Hematopoietic multipotent progenitor cell treated with erythropoietin and hydrocortisone succinate and interleukin-3 and kit ligand, for 4 days (in vitro differentiated cells): ENCODE measurements around the gene GRM2.
A peak's percentile ranks its signal among the peaks of the same experiment; 100 is the strongest.

Experiments used
- DNase-seq: peaks from one replicate; pipeline ENCODE4 v3.0.0-alpha.2; 2015

GRM2 gene

GRCh38 chr3:51706021-51706485, 815 bp upstream of the GRM2 start:
- no peak for DNase-seq

- no peak for DNase-seq
These were observed 1.5 kb downstream of the GRM2 start for GRCh38 chr3:51708216-51708845.

DNA sequence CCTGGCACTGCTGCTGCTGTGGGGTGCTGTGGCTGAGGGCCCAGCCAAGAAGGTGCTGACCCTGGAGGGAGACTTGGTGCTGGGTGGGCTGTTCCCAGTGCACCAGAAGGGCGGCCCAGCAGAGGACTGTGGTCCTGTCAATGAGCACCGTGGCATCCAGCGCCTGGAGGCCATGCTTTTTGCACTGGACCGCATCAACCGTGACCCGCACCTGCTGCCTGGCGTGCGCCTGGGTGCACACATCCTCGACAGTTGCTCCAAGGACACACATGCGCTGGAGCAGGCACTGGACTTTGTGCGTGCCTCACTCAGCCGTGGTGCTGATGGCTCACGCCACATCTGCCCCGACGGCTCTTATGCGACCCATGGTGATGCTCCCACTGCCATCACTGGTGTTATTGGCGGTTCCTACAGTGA, 2.1 kb downstream of the GRM2 start:
- DNase-seq, result no peak

DNA sequence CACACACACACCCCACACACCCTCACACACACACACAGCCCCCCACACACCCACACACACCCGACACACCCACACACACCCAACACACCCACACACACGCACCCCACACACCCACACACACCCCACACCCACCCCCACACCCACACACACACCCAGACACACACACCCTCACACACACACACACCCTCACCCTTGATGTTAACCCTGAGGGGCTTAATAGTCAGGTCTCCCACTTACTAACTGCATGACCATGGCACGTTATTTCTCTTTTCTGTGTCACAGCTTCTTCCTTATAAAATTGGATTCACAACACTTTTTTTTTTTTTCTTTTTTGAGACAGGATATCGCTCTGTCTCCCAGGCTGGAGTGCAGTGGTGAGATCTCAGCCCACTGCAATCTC, 2.8 kb downstream of the GRM2 start:
- no peak for DNase-seq

GRCh38 chr3:51710631-51711351, 3.9 kb downstream of the GRM2 start:
- peak; percentile 47 for DNase-seq

DNA sequence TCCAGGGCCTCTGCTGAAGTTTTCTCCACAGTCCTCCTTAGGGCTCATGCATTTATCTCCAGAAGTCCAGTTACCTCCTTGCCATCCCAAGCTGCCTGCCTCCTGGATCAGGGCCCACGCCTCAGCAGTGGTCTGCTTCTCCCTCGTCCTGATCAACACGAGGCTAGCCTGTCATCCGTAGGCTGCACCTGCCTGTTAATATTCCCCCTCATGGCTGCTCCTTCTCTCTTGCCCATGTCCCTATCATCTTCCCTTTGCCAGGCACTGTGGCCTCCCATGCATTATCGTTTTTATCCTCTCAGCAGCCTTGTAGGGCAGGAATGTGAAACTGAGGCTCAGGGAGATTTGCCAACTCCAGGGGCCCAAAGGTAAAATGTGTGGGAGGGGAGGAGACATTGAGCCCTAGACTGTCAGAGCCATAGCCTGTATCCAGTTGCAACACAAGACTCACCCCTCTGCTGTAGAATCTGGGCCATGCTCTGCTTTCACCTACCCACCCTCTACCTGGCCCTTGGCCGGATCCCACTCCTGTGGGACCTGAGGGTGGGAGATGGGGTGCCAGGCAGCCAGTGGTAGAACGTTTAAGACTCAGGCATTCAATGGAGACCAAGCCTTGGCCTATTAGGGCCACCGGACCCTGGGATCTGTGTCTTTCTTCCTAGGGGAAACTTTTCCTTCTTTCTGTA, 4.6 kb downstream of the GRM2 start:
- no peak for DNase-seq

- no peak for DNase-seq
These were observed 5.2 kb downstream of the GRM2 start for GRCh38 chr3:51712038-51712420.

GRCh38 chr3:51712511-51712931, 5.7 kb downstream of the GRM2 start:
- DNase-seq, result no peak

- no peak for DNase-seq
These were observed 6.1 kb downstream of the GRM2 start for GRCh38 chr3:51712963-51713362.

DNA sequence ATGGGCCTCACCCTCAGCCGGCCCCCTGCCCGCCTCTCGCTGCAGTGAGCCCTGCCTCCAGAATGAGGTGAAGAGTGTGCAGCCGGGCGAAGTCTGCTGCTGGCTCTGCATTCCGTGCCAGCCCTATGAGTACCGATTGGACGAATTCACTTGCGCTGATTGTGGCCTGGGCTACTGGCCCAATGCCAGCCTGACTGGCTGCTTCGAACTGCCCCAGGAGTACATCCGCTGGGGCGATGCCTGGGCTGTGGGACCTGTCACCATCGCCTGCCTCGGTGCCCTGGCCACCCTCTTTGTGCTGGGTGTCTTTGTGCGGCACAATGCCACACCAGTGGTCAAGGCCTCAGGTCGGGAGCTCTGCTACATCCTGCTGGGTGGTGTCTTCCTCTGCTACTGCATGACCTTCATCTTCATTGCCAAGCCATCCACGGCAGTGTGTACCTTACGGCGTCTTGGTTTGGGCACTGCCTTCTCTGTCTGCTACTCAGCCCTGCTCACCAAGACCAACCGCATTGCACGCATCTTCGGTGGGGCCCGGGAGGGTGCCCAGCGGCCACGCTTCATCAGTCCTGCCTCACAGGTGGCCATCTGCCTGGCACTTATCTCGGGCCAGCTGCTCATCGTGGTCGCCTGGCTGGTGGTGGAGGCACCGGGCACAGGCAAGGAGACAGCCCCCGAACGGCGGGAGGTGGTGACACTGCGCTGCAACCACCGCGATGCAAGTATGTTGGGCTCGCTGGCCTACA, 8.5 kb downstream of the GRM2 start:
- DNase-seq, result no peak

- DNase-seq, result no peak
These were observed 9.1 kb downstream of the GRM2 start for GRCh38 chr3:51715977-51716294.

DNA sequence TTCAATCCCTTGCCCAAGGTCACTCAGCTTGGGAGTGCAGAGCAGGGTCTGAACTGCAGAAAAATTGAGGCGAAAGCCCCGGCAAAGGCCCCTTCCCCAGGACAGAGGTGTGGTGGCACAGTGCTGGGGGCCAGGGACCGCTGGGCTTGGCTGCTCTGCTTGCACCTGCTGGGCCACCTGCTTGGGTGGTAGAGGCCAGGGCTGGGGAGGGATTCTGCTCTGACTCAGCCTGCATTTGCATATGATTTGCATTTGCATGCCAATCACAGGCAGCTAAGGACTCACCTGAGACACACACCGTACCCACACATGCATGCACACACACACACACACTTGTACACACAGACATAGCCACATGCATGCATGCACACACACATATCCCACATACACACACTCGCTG, 9.9 kb downstream of the GRM2 start:
- no peak for DNase-seq

GRCh38 chr3:51717446-51717845, 10.6 kb downstream of the GRM2 start:
- no peak for DNase-seq

DNA sequence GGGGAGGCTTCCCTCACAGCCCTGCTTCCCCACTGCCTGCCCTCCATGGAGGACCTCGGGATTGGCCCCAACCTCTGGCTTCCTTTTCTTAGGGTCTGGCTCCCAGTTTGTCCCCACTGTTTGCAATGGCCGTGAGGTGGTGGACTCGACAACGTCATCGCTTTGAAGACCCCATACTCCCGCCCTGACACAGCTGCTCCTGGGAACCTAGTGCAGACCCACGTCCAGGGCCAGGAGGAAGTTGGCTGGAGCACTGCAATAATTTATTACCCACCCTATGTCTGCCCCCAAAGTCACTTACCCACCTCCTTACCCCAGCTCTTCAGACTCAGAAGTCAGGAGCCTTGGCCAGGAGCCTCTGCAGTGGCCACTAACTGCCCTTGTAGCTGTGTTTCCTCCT, 11.1 kb downstream of the GRM2 start:
- no peak for DNase-seq

DNA sequence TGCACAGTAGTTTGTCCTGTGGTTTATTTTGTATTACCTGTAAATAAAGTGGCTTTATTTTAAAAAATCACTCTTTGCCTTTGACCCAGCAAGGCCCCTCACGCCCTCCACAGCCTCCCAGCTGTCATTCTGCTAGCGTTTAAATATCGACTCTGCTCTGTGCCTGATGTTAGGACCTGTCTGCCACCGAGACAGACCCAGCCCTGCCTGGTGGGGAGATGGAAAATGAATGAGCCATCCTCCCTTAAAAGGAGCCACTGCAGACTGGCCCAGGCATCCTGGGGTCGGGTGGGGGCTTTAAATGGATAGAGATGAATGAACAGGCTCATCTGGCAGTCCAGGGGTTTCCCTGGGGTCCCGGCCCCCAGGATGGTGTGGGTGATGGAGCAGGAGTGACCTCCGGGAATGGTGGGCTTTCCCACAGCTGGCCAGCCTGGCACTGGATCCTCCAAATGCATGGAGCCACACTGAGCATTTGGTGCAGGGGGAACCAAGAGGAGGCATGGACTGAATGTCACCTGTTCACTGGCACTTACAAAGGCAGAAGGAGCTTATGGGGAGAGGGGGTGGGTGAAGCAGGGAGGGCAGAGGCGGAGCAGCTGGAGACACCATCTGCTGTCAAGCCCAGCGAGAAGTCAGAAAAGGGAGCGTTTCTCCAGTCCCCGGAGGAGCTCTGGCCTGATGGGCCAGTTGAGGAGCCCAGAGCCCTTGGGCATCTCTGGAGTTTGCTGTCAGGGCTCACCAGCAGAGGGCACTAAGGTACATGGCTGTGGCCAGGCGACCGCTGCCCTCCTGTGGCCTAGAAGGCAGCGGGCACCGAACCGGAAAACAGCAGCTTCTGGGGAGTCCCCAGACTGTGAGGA, 11.9 kb downstream of the GRM2 start:
- DNase-seq, result peak; percentile 90

GRCh38 chr3:51719410-51720025, 12.7 kb downstream of the GRM2 start:
- peak; percentile 25 for DNase-seq

- no peak for DNase-seq
These were observed 13.6 kb downstream of the GRM2 start for GRCh38 chr3:51720292-51721061.

DNA sequence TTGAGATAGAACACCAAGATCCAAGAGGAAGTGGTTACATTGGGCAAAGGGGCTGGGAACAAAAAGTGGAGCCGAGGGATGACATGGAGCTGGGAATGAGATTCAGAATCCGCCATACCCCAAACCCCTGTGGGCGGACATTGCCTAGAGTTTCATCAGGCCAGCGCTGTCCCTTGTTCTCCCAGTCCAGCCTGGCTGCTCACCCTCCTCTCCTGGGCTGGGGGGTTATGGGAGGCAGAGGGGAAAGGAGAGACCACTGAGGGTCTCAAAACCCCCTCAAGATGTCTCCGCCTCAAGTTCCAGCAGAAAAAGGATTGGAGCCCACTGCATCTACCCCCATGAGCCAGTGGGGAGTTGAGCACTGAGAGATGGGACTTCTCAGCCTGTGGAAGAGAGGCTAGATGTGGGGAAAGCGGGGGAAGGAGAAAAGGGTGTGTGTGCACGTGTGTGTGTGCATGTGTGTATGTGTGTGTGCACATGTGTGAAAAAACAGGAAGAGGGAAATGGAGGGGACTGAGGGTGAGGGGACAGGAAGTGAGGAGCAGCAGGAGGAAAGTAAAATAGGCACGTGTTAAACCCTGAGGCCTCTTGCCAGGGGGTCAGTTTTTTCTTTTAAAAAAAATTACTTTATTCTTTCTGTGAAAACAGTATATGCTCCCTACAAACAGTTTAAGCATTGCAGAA, 14.3 kb downstream of the GRM2 start:
- peak; percentile 20 for DNase-seq

GRCh38 chr3:51722362-51722761, 15.5 kb downstream of the GRM2 start:
- peak; percentile 37 for DNase-seq

DNA sequence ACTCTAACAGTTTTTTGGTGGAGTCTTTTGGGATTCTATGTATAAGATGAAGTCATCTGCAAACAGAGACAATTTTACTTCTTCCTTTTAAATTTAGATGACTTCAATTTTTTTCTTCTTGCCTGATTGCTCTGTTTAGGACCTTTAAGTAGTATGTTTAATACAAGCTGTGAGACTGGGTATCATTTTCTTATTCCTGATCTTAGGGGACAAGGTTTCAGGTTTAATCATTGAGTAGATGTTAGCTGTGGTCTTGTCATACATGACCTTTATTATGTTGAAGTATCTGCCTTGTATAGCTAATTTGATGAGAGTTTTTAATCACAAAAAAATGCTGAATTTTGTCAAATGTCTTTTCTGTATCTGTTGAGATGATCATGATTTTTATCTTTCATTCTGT, 20.6 kb downstream of the GRM2 start:
- no peak for DNase-seq
